ENCODE data around the gene ERGIC1. TPM values are rescaled to one million over a fixed set of nuclear protein-coding genes. Genes with fewer than 3 reads are reported as not detected.

Gene ERGIC1
- total and polyA plus RNA-seq, 2 experiments from 2014 or later, result 25.2 to 92.2 TPM

GRCh38 chr5:172873513-172873912 lies 39.5 kb downstream of the ERGIC1 start (continued):
- TF ChIP-seq NANOG (IDR thresholded peaks at IDR 0.05; ENCODE audit: borderline replicate concordance) (no peak), STAT1 (IDR thresholded peaks at IDR 0.05; ENCODE audit: unreplicated experiment) (no peak)

GRCh38 chr5:172874647-172875504 lies 40.8 kb downstream of the ERGIC1 start:
- H3K9me2 ChIP-seq (ENCODE audit: insufficient read depth), result no peaks in the 10 kb centered on the region
- no peak overlapping the region for H3K27ac ChIP-seq (ENCODE audit: low read depth)
- no peak overlapping the region for H3K4me2 ChIP-seq
- Mint-ChIP-seq H3K9me3 (no peaks in the 10 kb centered on the region; the same call in 2 of the 3 replicates), H3K27ac (no peak overlapping the region), H3K36me3 (ENCODE audit: low read depth) (peaks cover 5% of the 10 kb centered on the region; the same call in 2 of the 3 replicates), H3K27me3 (ENCODE audit: insufficient read depth, low read depth, poor library complexity) (peaks cover 8% of the 10 kb centered on the region), H3K4me3 (no peak overlapping the region), H3K4me1 (peaks cover 8% of the 10 kb centered on the region)
- peaks cover 53% of the 10 kb centered on the region for H4K20me1 ChIP-seq (replicated peaks; ENCODE audit: insufficient read depth)
- H2AFZ ChIP-seq, result no peak overlapping the region
- ATAC-seq (no peak), DNase-seq (ENCODE audit: low spot score) (no peak)
- no peak for TF ChIP-seq ZNF331 (CRISPR knock-in tag; IDR thresholded peaks at IDR 0.05; ENCODE audit: low read depth)
- peaks cover 35% of the 10 kb centered on the region for H3K4me1 ChIP-seq (ENCODE audit: insufficient read depth)
- no peaks in the 10 kb centered on the region for H3F3A ChIP-seq (replicated peaks; ENCODE audit: low read depth)
- H3K36me3 ChIP-seq (ENCODE audit: insufficient read depth), result no peaks in the 10 kb centered on the region; the same call in 1 of the 2 replicates
- H3K4me3 ChIP-seq, result no peak overlapping the region
- H3K79me2 ChIP-seq (replicated peaks; ENCODE audit: insufficient read depth), result peaks cover 59% of the 10 kb centered on the region
- no peaks in the 10 kb centered on the region for H3K27me3 ChIP-seq (ENCODE audit: insufficient read depth)

- Histone ChIP-seq H3K79me2 (replicated peaks; ENCODE audit: insufficient read depth) (peaks cover 52% of the 10 kb centered on the region), H3K36me3 (ENCODE audit: insufficient read depth) (no peaks in the 10 kb centered on the region; the same call in 1 of the 2 replicates), H3K9me2 (ENCODE audit: insufficient read depth) (no peaks in the 10 kb centered on the region), H3F3A (replicated peaks; ENCODE audit: low read depth) (no peaks in the 10 kb centered on the region), H3K27ac (ENCODE audit: low read depth) (no peak overlapping the region), H4K20me1 (replicated peaks; ENCODE audit: insufficient read depth) (peaks cover 45% of the 10 kb centered on the region), H3K27me3 (ENCODE audit: insufficient read depth) (no peaks in the 10 kb centered on the region), H2AFZ (no peak overlapping the region), H3K4me3 (no peak overlapping the region), H3K4me2 (no peak overlapping the region), H3K4me1 (ENCODE audit: insufficient read depth) (peaks cover 27% of the 10 kb centered on the region)
- H3K9me3 Mint-ChIP-seq, result no peaks in the 10 kb centered on the region; the same call in 2 of the 3 replicates
- ATAC-seq (no peak), DNase-seq (ENCODE audit: low spot score) (no peak)
- no peak overlapping the region for H3K4me3 Mint-ChIP-seq
- H3K4me1 Mint-ChIP-seq, result peaks cover 8% of the 10 kb centered on the region
- H3K27ac Mint-ChIP-seq, result no peak overlapping the region
- peaks cover 5% of the 10 kb centered on the region; the same call in 2 of the 3 replicates for H3K36me3 Mint-ChIP-seq (ENCODE audit: low read depth)
- TF ChIP-seq REST (IDR thresholded peaks at IDR 0.05; ENCODE audit: unreplicated experiment), result no peak
- TF ChIP-seq STAT1 (IDR thresholded peaks at IDR 0.05; ENCODE audit: unreplicated experiment), result no peak
- no peak for TF ChIP-seq ZNF114 (CRISPR knock-in tag; IDR thresholded peaks at IDR 0.05)
- no peak for TF ChIP-seq CREB1 (CRISPR knock-in tag; IDR thresholded peaks at IDR 0.05; ENCODE audit: low read depth)
- TF ChIP-seq ZNF331 (CRISPR knock-in tag; IDR thresholded peaks at IDR 0.05; ENCODE audit: low read depth), result no peak
- TF ChIP-seq NANOG (IDR thresholded peaks at IDR 0.05; ENCODE audit: borderline replicate concordance), result no peak
- no peak for TF ChIP-seq POLR2AphosphoS5 (IDR thresholded peaks at IDR 0.05; ENCODE audit: low read depth)
- no peak for TF ChIP-seq ETS1 (IDR thresholded peaks at IDR 0.05)
- H3K27me3 Mint-ChIP-seq (ENCODE audit: insufficient read depth, low read depth, poor library complexity), result peaks cover 8% of the 10 kb centered on the region
Observed at GRCh38 chr5:172875505-172876279, 41.6 kb downstream of the ERGIC1 start.
